ENCODE results near the gene GNG2.

The GNG2 gene

GRCh38 chr14:51895375-51895774, 35.0 kb downstream of the GNG2 start:
- DNase-seq, result no peak

DNA sequence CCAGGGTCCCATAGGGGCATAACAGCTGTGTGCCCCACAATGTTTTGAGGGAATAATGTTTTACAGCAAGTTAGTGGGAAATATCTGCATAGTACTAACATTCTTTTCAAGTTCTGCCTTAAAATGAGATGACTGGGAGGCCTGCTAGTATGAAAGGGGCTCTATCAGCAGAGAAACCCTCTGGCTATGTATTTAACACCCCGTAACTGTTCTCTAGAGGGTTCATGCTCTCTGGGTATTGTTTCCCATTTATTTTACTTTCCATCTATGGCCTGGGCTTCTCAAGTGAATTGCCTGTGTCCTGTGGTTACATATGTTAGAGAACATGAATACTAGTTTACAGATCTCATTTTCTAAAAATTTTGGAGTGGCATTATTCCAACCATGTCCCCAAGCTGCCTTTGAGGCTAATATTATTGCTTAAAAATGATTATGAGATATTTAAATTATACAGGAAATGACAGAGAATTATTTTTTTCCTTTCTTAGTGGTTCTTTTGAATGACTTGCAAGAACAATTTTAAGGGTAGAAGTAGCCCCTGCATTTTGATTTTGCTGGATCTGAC, 37.5 kb downstream of the GNG2 start:
- no peak for DNase-seq

DNA sequence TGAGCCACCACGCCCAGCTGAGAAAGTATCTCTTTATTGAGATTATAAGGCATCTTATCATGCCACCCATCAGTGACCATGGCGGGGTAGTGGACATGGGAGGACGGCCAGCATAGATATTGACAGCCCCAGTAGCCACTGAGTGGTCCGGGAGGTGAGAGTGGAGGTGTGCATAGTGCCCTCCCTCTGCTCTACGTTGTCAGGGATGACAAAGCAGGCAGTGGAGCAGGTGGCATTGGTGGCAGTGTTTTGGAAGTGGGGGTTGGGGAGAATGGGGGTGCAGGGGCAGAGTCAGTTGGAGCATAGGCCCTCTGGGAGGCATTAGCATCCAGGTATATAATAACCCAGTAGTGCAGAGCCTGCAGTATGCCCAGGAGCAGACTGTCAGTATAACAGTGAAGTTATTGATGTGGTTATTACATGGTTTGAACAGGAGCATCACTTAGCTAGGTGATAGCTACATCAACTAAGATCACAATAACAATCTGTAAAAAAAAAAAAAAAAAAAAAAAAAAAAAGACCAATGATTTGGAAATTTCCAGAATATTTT, 41.1 kb downstream of the GNG2 start:
- DNase-seq, result no peak

DNA sequence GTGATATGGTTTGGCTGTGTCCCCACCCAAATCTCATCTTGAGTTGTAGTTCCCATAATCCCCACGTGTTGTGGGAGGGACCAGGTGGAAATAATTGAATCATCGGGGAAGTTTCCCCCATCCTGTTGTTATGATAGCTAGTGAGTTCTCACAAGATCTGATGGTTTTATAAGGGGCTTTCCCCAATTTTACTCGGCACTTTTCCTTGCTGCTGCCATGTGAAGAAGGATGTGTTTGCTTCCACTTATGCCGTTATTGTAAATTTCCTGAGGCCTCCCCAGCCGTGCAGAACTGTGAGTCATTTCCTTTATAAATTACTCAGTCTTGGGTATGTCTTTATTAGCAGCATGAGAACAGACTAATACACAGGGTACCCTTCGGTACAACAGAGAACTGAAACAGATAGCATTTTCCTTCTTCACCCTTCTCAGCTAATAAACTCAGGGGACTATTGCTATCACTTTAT, 45.3 kb downstream of the GNG2 start:
- peak; percentile 90 for DNase-seq

GRCh38 chr14:51908086-51908485, 47.7 kb downstream of the GNG2 start:
- peak; percentile 36 for DNase-seq

DNA sequence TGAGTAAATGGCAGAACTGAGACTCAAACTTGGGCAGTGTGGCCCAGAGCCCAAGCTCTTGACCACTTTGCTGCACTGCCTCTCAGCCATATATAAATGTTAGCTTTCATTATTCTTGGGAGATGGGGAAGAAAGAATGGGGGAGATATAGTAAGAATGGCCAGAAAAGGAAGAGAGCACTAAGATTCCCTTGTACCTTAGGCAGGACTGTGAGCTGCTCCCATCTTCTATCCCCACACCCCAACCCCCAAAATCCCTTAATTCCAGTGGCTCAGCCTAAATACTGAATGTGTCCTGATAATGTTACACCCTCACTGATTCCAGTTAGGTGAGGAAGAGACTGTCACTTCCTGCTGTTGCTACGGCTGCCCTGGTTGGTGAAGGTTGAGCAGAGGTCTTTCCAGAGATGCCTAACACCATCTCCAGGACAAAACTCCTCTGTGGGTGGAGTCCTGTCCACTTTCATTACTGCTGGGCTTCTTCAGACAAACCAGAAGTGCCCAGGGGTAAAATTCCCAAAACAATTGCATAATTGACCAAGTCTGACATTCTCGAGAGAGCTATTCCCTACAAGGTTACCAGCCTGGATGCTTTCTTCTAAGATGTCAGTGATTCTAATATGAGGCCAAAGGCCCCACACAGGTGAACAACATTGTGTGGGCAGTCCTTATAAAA, 51.8 kb downstream of the GNG2 start:
- DNase-seq, result no peak

DNA sequence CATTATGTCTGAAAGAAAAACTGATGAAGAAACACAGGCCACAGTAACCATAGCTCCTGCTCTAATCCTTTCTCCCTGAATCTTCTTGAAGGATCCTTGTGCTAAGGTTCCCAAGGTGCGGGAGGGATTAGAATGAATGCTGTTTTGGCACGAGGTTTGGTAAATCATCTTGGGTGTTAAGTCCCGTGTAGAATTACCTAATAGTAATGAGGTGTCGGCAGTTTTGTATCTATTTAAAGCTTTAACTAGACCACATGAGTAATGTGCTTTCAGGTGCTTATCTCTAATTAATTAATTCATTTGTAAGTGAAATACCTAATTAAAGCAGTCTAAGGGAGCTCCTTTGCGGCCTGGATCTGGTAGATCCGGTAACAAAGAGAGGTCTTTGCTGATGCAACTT, 53.9 kb downstream of the GNG2 start:
- no peak for DNase-seq

- no peak for DNase-seq
These were observed 56.8 kb downstream of the GNG2 start for GRCh38 chr14:51917193-51917592.

- DNase-seq, result no peak
These were observed 60.6 kb downstream of the GNG2 start for GRCh38 chr14:51921026-51921425.

DNA sequence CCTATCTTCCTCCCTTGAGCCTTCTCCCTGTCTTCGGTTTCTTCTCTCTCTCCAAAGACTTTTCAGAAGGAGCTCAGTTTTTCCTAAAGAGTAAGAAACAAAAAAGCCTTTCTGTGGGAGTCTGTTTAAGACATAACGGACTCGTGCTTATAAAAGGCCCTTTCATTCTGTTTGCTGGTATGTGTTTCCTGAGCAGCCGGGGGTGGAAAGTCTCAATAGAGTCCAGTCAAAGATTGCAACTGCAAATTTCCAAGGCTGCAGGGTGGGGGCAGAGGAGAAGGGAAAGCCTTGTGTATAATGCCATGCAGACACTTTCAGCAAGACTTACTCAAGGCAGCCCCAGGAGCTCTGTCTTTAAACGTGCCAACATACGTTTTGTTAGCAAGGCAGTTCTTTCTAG, 62.2 kb downstream of the GNG2 start:
- no peak for DNase-seq

DNA sequence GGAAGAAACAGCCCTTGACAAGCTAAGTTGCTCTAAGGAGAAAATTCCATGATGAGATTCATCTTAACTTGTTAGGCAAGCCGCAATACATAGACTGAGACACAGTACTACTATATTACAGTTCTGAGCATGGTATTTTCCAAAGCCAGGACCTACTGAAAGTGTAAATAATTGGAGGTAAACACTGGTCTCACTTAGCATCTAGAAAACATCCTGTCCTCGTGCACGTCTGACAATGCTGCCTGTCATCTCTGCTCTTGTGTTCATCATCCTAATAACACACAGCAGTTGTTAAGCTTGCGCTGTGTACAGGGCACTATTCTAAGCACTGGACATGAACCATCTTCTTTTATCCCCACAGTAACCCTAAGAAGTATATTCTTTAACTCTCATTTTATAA, 64.2 kb downstream of the GNG2 start:
- DNase-seq, result no peak

DNA sequence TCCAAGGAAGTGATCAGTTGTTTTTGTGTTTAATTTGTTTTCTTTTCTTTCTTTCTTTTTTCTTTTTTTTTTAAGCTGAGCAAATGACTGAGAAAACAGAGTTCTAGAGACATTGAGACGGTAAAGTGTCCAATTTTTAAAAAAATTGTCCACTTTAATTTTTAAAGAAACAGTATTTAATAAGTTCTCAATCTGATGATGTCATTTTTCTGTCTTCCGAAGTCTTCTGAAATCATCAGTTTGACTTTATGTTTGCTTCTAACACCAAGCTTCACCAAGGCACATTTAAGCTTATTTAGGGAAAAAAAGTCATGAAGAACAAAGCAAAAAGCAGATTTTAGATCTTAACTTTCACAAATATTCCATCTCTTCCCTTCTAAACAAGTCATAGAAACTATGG, 65.6 kb downstream of the GNG2 start:
- no peak for DNase-seq

DNA sequence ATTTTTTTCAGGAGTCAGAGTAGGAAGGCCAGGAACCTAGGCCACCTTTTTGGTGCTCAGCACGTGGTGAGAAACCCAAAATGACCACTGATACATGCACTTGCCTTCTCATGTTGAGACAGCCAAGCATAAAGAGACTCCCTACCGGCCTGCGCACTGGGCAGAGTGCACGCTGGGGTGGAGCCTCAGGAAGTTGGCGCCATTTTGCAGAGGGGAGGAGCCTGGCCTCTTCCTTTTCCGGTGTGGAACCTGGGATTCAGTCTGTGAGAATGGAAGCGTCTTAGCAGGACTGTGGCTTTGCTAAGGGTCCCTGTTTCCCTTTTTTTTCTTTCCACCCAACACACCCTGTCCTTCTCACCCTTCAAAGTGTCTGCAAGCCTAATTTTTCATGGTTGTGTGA, 66.0 kb downstream of the GNG2 start:
- DNase-seq, result no peak

DNA sequence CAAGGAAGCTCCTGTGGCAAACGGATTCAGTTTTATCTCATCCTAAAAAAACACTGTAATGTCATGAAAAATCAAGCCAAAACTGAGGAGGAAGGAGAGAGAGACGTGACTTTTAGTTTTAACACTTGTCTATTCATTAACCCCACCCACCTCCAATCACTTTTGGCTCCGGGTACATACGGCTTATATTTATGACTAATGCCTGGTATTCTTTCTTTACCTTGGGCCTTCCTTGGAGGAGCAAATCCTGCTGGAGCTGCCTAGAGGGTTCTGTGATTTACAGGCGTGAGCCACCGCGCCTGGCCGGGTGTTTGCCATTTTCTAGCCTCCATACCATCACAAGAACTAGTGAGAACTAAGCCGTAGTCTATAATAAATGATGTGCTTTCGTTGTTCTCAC, 68.2 kb downstream of the GNG2 start:
- no peak for DNase-seq

DNA sequence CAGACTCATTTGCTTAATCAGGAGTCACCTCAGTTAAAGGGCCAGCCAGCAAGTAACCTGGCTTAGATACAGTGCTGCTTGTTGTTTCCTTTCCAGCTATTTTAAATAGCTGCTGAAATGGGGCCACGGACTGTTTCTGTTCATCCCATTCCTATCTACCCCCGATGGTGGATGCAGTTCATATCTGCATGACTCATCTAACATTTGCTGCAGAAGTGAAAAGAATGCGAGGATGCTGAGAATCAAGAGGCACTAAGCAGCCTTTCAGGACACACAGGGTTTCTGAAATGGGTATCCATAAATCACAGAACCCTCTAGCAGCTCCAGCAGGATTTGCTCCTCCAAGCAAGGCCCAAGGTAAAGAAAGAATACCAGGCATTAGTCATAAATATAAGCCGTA, 68.8 kb downstream of the GNG2 start:
- DNase-seq, result peak; percentile 27

DNA sequence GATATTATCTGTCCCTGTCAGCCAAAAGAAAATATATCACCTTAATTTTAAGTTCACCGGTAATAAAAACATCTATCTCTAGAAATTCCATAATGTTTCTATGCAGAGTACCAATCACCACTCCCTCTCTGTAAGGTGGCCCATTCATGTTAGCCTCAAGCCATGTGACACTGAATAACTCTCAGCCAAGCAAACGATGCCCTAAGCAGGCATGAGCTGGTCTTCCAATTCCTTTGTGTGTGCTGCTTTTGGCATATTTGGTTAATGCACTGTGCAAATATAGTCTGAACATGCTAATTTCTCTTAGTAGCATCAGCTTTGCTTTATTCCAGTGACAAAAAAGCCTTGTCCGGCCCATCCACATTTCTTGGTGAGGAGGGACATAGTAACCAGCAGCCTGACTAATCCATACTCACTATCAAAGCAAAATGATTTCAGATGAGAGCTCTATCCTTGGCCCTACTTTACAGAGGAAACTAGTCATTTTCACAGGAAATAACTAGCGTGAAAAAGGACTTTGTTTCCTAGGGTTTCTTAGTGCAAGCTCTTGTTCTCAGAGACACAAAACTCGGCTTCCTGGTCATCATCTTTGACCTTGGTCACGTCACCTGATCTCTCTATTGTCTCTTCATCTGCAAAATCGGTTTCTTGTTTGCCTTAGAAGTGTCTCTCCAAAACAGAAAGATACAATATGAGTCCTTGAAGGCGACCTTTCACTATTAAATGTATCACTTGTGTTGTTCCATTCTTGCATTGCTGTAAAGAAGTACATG, 69.7 kb downstream of the GNG2 start:
- DNase-seq, result no peak

GRCh38 chr14:51931308-51931707, 70.9 kb downstream of the GNG2 start:
- DNase-seq, result no peak

GRCh38 chr14:51933191-51933590, 72.8 kb downstream of the GNG2 start:
- no peak for DNase-seq

DNA sequence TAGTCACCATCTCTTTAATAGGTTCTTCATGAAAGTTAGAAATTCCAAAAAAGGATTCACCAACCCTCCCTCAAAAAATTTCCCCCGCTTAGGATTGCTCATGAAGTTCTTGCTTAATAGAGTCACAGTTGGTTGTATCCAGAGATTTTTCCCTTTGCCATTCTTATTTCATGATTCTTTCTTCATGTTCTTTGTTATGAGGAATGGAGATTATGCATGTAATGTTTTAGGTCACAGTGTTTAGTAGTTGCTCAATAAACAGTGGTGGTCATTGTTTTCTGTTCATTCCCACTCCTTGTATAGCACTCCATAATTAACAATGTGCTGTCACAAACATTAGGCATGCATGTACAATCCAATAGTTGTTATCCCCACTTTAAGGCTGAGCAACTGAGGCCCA, 77.7 kb downstream of the GNG2 start:
- no peak for DNase-seq

DNA sequence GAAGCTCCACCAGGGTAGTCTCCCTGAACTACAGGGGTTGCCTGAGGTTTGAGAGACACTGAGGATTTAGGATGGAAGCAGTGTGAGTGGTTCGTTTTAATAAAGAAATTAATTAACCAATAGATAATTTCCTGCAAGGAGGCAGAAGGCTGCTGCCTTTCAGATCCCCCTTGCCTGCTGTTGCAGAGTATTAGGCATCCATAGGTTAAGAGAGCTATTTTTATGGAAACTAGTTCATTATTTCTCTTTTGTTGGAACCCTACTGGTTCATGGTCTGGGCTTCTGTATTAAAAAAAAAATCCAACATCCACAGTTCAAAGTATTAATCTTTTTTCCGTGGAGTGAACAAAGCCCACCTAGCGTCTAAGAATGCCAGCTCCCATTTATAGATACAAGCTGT, 78.4 kb downstream of the GNG2 start:
- no peak for DNase-seq

GRCh38 chr14:51939226-51939625, 78.8 kb downstream of the GNG2 start:
- no peak for DNase-seq

DNA sequence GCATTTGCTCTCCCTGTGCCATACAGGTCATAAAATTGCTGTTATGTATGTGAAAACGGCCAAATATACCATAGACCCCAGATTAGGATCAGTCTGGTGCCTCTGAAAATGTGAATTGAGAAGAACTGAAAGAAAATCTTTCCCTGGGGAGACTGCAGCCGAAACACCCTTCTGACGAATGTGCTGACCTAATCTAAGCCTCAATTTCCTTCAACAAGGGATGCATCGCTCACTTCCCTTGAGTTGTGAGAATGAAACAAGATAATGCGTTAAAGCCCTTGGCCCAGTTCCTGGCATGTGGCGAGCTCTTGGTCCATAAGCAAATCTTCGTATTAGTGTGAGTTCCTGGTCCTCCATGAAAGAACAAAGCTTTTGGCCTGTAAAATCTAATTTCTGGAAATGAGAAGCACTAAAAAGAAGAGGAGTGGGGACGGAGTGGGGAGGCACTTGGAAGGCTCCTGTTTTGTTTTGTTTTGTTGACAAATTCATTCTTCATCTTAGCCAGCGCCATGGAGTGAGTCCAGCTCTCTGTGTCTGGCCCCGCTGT, 79.4 kb downstream of the GNG2 start:
- DNase-seq, result no peak

DNA sequence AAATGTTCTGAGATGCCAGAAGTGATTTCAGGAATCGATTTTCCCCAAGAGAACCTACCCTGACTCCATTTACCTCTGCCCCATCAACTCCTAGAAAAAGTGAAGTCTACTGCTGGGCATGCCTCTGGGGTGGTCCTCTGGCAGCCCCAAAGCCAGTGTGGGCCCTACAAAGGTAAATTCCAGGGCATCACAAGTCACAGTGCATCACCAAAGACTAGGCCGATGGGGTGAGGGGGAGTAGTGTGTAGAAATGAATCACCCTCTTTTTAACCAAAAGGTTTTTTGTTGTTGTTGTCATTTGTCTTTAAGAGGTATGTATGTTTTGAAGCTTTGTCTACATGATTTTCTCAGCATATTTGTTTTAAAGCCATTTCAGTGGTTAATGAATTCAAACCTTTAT, 82.6 kb downstream of the GNG2 start:
- no peak for DNase-seq

GRCh38 chr14:51950007-51950406, 89.6 kb downstream of the GNG2 start:
- no peak for DNase-seq
